Activated CD8-positive, alpha-beta memory T cell treated with anti-CD3 and anti-CD28 coated beads for 1 hour (primary cell): Measurements from ENCODE around the gene PRKCB.
"Not testable (repeated sequence)": the region's sequence is repeated elsewhere in the genome, so short reads cannot be mapped to it uniquely, and the experiment has no call there.

ENCODE experiments used
- DNase-seq, 2 donors: peaks; one replicate each; pipeline ENCODE4 v3.0.0-alpha.2; 2020; ENCODE audit warnings: low read depth in 1 of 2; ENCODE audit errors: extremely low read depth in 1 of 2

Gene PRKCB

DNA sequence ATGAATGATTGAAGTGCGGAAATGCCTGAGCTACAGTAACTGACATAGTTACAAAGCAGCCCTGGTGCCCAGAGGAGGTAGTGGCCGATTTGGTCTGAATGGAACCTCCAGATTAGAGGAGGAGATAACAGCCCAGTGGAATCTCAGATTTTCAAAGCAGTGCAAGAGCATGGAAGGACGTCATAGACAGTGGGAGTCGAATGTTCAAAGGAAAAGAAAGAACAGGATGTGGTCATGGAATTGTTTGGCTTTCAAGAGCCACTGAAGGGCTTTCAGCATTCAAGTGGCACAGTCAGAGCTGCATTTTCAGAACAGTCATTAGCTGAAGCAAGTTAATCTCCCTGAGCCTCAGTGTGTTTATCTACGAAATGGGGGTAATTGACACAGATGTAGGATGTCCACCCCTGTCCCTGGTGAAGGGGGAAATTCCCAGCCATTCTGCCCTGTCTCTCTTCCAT lies 315.7 kb downstream of the PRKCB start:
- DNase-seq, result no peak

DNA sequence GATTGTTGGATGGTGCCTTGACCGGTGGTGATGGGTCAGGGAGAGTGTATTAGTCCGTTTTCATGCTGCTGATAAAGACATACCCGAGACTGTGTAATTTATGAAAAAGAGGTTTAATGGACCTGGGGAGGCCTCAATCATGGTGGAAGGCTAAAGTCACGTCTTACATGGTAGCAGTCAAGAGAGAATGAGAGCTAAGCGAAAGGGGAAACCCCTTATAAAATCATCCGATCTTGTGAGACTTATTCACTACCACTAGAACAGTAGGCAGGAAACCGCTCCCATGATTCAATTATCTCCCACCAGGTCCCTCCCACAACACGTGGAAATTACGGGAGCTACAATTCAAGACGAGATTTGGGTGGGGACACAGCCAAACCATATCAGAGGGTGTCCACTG lies 316.3 kb downstream of the PRKCB start:
- DNase-seq, result not testable (repeated sequence)

DNA sequence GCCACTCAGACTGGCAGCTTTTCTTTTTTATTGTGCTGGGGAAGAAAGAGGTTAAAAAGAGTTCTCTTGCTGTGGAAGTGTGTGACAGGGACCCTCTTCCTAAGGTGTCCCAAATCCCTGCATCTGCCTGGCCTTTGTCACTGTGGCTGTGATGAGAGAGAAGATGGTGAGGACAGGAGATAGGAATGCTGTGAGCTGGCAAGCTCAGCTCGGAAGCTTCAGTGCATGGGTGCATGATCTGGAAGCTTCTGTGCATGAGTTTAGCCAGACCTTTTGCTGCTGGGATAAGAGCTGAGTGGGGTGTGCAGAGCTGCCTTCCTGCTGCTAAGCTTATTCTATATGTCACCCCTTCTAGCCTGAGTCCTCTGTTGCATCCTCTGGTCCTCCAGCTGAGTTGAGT lies 317.0 kb downstream of the PRKCB start:
- DNase-seq, result no peak

DNA sequence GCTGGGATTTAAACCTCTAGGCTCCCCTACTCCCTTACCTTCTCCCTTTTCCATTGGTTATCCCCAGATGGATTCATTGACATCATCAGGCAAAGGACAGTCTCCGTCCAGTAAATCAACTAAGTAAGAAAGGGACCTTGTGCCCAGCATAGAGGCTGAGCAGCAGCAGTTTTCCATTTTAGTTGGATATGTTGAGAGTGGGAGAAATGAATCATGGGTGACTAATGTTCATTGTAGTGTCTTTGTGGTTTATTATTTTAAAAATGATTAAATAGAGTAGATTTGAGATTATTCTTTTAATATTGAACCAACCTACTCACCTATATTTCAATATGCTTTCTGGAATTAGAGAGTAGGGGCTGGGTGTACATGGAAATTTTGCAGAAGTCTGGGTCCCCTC lies 321.0 kb downstream of the PRKCB start:
- no peak for DNase-seq

DNA sequence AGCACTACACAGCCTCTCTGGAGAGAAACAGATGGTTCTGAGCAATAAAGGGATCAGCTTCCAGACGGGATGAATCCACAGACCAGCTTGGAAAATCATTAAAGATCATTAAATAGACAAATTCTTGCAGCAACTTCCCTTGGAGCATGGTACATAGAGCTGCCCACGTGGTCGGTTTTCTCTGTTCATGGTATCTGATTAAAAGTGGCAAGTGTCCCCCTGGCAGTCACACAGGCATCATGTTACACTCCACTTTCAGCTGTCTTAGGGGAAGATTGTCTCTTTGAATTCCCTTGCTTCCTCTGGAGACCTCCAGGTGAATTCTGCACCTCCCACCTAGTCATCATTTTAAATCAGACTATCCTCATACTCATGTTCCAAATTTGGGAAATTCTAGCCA lies 328.2 kb downstream of the PRKCB start:
- no peak for DNase-seq

DNA sequence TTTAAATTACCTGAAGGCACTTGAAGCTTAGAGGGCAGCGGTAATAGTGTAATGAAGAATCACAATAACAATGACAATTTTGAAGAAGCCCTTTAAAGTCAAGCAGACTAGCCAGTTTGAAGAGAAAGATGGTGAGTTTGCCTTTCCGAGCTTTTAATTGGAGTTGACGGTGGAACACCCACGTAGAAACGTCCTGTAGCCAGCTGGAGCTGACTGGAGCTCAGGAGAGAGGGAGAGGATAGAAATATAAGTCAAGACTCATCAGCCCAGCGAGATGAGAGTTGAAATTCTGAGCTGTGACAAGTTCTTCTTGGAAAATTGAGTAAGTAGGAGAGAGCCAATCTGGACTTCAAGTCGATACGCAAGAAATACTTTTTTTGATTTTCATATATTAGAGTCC lies 328.6 kb downstream of the PRKCB start:
- no peak for DNase-seq

DNA sequence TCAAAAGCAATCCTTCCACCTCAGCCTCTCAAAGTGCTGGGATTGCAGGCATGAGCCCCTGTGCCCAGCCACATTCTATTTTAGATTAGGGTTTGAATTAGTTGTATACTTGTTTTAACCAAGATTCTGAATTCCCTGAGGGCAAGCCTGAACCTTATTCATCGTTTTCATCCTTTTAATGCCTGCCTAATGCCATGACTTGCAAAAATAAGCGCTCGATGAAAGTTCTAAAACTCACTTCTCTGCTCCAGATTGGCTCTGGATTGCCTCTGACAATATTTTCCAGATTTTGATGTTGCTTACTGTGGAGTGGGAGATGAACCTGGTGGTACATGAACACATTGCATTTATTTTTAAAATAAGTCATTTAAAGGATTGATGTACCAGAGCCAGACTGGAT lies 329.5 kb downstream of the PRKCB start:
- no peak for DNase-seq

DNA sequence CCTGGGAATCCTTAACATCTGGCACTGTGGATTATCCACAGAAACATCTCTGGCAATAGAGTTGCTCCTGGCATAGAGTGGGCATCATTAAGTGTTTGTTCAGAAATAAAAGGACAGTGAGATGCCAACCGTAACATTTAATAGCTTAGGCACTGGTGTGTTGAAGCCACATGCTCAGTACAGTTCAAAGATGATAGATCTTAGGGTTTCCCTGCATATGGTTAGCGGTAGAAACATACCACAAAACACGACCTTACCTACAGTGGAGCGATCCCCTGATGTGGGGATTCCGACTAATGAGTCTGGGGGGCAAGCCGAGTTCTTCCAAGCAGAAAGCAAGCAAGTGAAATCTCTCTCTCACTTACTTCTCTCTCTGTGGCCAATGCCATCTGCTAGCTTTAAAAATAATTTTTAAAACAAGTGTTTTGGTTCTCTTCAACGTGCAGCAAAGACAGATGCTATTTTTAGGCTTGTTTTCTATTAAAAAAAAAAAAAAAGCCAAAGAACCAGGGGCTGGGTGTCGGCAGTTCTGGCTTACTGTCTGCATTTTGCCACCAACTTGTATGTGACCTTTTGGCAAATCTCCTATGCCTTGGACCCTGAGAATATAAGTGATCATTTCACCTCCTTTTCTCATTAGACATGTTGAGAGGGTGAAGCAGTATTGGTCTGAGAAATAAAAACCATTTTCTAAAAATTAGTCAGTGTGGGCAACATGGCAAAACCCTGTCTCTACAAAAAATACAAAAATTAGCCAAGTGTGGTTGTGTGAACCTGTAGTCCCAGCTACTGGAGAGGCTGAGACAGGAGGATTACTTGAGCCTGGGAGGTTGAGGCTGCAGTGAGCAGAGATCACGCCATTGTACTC lies 331.1 kb downstream of the PRKCB start:
- DNase-seq, result no peak

DNA sequence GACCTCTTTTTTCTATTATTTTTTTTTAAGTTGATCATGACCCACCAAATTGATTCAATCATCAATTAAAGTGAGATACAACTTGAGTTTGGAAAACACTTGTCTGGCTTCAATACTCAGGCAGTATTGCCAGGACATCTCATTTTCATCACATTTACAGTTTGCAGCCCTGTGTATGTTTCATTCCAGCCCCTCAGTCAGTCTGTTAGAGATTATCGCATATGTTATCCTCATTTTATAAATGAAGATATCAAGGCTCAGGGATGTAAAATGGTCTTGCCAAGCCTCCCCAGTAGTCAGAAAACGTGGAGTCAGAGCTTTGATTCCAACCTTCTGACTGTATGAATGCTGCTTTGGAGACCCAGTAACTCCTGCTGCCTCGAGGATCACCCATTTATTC lies 333.1 kb downstream of the PRKCB start:
- DNase-seq, result no peak

DNA sequence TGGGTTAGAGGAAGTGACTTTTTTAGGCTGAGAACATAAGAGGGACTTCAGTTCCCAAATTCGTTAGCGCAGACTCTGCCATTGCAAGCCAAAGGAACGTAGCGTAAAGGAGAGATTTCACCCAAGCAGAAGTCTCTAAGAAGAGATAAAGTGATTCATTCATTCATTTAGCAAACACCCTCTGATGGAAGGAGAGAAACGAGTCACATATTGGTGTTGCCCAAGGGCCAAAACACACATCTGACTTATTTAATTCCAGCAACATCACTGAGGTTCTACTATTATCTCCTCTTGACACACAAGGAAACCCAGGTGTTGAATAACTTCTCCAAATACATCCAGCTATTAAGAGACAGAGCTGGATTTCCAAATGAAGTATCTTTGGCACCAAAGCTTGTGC lies 334.6 kb downstream of the PRKCB start:
- DNase-seq, result no peak

DNA sequence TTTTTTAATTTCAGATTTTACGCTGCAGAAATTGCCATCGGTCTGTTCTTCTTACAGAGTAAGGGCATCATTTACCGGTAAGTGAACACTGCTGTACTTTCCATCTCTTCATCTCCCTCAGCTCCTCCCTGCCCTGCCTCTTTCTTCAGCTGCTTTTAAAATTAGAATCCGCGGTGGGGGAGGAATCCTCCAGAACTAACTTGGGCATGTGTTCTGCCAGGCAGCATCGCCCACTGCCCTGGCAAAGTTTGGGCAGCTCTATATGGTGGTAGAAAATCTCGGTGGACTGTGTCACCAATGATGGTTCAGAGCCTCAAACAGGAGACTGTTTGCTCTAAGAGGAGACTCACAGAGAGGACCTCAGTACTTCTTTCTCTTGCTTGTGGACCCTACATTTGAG lies 338.7 kb downstream of the PRKCB start:
- no peak for DNase-seq

DNA sequence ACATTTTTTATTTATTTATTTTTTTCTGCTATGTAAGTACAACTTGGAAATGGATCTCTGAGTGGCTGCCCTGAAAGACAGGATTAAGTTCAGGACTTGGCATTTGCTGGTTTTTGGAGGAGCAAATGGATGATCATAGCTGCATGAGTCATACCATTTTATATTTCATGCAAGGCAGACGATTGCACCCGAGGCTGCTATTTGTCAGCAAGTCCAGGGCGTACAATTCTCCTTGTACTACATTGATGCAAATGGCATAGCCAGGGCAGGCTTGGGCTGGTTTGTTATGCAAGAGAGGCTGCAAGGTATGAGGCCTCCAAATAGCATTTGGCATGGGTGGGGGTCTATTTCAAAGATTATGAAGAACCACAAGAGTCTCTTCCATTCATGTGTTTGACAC lies 339.2 kb downstream of the PRKCB start:
- DNase-seq, result no peak

DNA sequence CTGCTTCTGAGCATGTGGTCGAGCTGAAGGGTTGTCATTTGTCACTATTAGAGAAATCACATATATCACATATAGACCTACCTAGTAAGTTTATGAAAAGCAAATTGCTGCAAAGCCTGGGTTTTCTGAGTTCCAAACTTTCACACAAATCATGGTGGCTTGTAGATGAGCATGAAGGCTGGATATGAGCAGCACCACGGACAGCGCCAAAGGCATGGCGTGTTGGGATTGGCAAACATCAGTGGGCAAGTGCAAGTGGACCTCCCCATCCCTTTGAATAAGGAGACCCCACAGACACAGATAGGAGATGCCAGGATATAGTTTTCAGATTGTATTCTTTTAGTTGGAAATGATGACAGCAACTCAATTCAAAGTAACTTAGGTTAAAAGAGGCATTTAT lies 342.7 kb downstream of the PRKCB start:
- no peak for DNase-seq

DNA sequence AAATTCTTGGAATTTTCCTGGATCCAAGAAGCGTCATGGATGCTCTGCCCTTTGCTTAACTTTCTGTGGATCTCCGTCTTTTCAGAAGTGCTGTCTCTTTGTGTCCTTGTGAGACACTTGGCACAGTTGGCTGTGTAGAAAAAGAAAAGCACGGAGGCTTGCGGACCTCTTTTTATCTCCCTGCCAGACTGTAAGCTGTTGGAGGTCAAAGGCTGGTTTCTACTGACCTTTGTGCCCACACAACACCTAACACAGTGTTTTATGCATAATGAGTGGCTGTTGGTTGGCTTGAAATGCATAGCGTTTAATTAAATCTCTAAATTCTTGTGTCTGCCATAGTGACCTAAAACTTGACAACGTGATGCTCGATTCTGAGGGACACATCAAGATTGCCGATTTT lies 344.7 kb downstream of the PRKCB start:
- no peak for DNase-seq

DNA sequence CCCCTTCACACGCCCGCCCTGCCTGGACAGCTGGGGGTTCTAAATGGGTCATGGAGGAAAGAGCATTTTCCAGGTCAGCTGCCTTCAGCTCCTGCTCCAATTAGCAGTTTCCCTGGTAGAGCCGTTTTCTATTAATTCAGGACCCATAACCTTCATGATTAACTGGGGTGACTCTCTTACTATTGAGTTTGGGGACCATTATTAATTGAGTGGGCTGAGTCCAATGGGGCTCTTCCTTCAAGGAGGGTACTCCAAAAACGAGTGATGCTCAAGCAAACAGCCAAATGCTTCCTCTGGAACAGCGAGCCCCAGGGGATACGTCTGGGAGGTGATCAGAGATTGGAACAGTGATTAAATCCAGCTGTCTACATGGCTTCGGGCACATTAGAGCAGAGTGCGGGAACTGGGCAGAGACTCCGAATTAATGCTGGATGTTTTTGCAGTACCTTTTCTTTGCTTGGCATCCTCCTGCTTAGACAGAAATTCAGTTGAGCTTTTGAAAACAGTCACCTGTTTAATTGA lies 352.3 kb downstream of the PRKCB start:
- no peak for DNase-seq

DNA sequence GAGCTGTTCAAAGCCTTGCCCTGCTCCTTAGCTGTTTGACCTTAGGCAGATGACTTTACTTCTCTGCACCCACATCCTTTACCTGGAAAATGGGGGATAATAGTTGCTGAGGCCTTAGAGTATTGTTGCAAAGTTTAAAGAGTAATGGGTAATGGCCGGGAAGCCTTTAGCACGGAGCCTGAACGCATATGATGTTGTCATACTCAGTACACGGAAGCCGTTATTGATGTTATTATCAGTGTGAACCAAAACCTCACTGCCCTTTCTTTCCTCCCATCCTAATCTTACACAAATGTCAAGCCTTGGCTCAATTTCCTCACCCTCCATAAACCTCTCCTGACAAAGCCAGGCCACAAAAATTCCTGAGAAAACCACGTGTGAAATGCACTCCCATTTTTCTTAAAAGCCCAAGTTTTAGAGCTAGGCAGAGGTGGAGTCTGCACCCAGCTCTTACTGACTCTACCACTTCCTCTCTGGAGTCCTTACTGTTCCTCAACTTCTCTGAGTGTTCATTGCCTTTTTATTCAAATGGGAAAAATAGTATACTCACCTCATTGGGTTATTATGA lies 353.1 kb downstream of the PRKCB start:
- no peak for DNase-seq

DNA sequence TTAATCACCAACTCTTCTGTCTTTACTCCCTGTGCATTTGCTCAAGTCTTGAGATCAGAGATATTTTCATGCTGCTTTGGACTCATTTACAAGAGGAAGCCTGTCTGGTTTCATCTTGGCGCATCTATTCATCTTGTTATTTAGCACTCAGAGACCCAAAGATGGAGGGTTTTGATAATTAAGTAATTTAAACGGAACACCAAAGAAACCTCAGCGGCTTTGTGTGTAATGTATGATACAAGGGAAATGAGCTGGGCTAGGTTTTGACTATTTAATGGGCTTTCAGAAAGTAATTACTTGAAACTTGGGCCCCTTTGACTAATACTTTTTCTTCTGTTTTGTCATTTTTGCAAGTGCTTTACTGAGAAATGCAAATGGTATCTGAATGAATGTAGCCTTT lies 354.2 kb downstream of the PRKCB start:
- no peak for DNase-seq

DNA sequence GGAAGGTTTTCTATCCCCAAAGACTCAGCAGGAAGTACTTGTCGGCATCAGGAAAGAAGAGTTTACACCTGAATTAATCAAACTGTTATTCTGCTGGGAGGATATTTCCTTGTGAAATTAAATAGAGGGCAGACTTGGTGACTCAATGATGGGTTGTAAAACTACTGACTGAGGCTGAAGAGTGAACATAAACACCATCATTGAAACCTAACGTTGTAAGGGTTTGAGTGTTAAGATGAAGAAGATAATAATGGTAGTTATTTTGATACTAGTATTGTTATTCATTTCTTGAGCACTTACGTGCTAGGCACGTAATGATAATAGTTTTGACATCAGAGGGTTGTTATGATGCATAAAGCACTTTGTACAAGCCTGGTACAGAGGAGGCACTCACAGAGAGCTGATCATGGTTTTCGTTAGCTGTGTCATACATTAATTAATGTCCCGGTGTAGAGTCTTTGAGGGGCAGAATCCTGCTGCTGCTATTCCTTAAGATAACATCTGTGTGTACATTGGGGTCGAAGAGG lies 356.2 kb downstream of the PRKCB start:
- DNase-seq, result no peak

DNA sequence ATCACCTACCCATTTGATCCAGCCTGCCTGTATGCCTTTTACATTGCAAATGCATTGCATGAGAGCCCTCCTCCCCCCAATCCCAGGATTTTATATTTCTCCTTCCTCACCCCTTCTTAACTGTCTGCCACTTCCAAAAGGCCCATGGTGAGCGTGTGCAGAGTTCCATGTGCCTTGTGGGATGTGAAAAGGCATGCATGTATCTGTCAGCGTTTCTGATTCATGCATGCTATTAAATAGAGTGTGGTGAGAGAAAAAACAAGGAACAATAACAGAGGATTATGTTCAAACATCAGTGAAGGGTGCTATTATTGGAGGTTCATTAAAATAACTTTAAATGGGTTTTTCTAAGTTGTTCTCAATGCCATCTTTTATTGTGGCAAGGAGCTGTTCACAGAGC lies 359.4 kb downstream of the PRKCB start:
- no peak for DNase-seq

DNA sequence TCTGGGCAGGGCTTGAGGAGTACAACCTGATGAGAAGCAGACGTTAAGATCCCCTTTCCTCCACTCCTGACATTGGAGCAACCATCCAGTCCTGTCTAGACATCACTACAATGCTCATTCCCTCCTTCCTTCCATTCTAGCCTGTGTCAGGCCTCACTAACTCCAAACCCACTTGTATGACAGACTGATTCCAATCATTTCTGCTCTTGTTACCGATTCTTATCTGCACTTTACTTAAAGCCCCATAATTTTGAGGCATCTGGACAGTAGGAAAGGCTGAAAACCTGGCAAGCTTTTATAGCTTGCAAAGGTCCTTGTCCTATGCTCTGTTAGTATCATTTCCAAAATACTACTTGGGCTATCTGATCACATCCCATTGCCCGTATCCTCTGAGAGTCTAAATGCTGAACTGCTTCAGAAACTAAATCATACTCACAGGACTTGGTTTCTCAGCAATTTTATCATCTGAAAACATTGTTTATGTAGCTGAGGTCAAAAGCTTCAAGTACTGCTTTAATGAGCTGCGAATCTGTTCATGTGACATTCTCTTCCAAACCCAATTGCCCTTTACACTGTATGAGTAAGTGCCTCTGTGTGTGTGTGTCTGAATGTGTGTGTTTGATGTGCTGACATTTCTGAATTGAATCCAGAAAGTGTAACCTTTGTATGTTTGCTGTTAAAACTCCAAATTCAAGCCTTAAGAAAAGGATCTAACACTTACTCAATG lies 363.2 kb downstream of the PRKCB start:
- no peak for DNase-seq

DNA sequence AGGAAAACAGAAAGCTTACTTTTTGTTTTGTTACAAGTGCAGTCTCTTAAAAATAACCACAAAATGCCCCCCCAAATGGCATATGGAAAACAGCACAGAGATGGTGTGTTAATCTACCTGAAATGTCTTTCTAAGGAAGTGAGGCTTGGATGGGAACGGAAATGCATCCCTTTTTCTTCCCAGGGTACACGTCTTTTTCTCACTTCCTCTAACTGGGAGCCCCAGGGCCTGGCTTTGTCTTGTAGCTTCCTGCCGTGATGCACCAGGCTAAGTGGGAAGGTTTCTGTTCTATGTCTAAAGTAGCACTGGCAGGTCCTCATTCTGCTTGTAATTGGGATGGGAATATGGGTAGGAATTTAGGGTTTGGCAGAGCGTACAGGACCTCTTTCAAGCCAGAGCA lies 367.9 kb downstream of the PRKCB start:
- DNase-seq, result no peak
